NCI-H146 (cell line): ENCODE results near the gene PITX1.

Experiments
- DNase-seq: peaks from one replicate; lab custom pipeline; 2025; lab: John Stamatoyannopoulos, UW

Gene PITX1

GRCh38 chr5:135062216-135063055, 28.4 kb upstream of the PITX1 start:
- DNase-seq: no peak

GRCh38 chr5:135061001-135061400, 27.0 kb upstream of the PITX1 start:
- no peak for DNase-seq

GRCh38 chr5:135060021-135060420, 26.0 kb upstream of the PITX1 start:
- DNase-seq: no peak

- DNase-seq: no peak
Observed at GRCh38 chr5:135059000-135059923, 25.2 kb upstream of the PITX1 start.

GRCh38 chr5:135058331-135058732, 24.3 kb upstream of the PITX1 start:
- no peak for DNase-seq

GRCh38 chr5:135057233-135057632, 23.2 kb upstream of the PITX1 start:
- DNase-seq: no peak

- DNase-seq: no peak
Observed at GRCh38 chr5:135056316-135057030, 22.4 kb upstream of the PITX1 start.

- no peak for DNase-seq
Observed at GRCh38 chr5:135055396-135055795, 21.4 kb upstream of the PITX1 start.

- DNase-seq: no peak
Observed at GRCh38 chr5:135054546-135054945, 20.5 kb upstream of the PITX1 start.

GRCh38 chr5:135053989-135054388, 20.0 kb upstream of the PITX1 start:
- peak; percentile 38 for DNase-seq

GRCh38 chr5:135053278-135053677, 19.2 kb upstream of the PITX1 start:
- DNase-seq: peak; percentile 53

- no peak for DNase-seq
Observed at GRCh38 chr5:135052511-135053145, 18.6 kb upstream of the PITX1 start.

- DNase-seq: no peak
Observed at GRCh38 chr5:135051872-135052271, 17.8 kb upstream of the PITX1 start.

GRCh38 chr5:135051399-135051798, 17.4 kb upstream of the PITX1 start:
- no peak for DNase-seq

- DNase-seq: no peak
Observed at GRCh38 chr5:135050244-135050767, 16.3 kb upstream of the PITX1 start.

GRCh38 chr5:135048930-135049329, 14.9 kb upstream of the PITX1 start:
- no peak for DNase-seq

- DNase-seq: no peak
Observed at GRCh38 chr5:135048286-135048685, 14.3 kb upstream of the PITX1 start.

- DNase-seq: no peak
Observed at GRCh38 chr5:135047347-135047695, 13.3 kb upstream of the PITX1 start.

GRCh38 chr5:135046661-135047346, 12.8 kb upstream of the PITX1 start:
- no peak for DNase-seq

GRCh38 chr5:135045488-135045887, 11.5 kb upstream of the PITX1 start:
- no peak for DNase-seq

GRCh38 chr5:135042595-135042994, 8.6 kb upstream of the PITX1 start:
- DNase-seq: no peak
